Activated CD8-positive, alpha-beta memory T cell treated with anti-CD3 and anti-CD28 coated beads for 1 hour (primary cell): ENCODE results near the gene TBX10.
"Not testable (repeated sequence)": the region's sequence is repeated elsewhere in the genome, so short reads cannot be mapped to it uniquely, and the experiment has no call there.

Source experiments
- DNase-seq, 2 donors: peaks; one replicate each; pipeline ENCODE4 v3.0.0-alpha.2; 2020; ENCODE audit warnings: low read depth in 1 of 2; ENCODE audit errors: extremely low read depth in 1 of 2

The TBX10 gene

DNA sequence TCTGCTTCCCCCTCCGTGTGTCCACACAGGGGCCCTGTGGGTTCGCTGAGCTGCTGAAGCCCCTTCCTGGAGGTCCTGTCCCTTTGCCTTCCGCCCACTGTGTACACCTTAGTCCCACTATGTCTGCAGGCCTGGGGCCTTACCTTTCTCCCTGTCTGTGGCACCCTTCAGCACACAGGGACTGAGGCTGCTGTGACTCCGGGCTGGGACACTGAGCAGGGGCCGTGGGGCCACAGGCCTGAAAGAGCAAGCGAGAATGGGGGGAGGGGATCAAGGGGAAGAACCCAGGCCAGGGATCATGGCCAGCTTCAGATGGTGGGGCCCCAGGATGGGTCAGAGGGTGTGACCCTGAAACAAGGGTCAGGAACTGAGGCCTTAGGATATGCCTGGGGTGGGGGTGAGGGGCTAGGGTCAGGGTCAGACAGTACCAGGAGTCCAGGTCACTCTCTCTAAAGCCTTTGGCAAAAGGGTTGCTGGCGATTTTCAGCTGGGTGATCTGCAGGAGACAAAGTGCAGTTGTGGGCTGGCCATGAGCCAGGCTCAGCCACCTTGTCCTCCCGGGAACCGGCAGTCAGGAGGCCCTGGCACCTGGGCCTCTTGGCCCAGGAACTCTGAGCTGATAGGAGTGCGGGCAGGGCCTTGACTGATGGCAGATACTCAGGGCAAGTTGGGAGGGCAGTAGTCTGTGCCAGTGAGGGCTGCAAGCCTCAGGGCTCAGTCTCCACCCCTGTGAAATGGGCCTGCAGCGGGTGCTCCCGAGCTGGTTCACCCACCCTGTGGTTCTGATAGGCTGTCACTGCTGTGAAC, 7.2 kb downstream of the TBX10 start:
- DNase-seq = no peak

DNA sequence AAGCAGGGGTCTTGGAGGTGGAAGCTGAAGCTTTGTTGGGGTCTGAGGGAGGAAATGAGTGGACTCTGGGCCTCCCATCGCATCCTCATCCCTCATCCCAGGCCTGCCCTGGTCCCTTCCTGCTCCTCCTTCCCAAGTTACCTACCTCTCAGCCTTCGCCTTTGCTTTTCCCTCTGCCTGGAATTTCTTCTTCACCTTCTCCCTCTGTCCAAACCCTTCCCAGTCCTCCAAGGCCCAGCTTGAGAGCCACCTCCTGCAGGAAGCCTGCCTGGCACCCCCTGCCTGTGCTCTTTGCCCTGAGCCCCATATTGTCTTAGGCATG, 7.7 kb downstream of the TBX10 start:
- DNase-seq = no peak

DNA sequence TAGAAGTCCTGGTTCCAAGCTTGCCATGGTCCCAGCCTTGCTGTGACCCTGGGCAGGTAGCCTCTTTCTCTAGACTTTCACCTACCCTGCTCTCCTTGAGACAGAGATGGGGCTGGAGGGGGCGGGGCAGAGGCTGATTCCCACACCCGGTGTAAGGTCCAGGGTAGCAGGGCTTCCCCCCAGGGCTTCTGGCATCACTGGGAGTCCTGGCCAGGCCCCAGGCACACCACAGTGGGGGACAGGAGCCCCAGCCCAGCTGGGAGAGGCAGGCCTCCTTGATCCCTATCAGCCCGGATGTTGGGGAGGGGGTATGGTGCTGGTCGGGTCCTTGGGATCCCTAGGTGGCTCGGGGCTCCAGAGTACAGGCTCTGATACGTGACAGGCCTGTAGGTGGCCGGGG, 8.2 kb downstream of the TBX10 start:
- no peak for DNase-seq

DNA sequence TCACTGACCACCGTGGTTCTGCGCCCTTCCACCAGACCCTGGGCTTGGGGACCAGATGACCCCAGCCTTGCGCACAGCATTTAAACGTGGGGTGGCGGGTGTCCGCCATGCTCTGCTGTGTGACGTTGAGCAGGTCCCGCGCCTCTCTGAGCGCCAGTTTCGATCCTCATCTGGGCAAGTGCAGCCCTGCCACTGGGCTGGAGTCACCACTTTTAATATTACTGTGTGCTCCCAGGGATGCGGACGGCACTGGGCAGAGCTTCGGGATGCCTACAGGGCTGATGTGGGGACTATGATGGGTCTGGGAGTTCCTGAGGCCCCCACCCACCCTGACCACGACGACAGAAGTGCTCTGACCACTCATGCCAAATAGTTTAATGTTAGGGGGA, 8.6 kb downstream of the TBX10 start:
- no peak for DNase-seq

DNA sequence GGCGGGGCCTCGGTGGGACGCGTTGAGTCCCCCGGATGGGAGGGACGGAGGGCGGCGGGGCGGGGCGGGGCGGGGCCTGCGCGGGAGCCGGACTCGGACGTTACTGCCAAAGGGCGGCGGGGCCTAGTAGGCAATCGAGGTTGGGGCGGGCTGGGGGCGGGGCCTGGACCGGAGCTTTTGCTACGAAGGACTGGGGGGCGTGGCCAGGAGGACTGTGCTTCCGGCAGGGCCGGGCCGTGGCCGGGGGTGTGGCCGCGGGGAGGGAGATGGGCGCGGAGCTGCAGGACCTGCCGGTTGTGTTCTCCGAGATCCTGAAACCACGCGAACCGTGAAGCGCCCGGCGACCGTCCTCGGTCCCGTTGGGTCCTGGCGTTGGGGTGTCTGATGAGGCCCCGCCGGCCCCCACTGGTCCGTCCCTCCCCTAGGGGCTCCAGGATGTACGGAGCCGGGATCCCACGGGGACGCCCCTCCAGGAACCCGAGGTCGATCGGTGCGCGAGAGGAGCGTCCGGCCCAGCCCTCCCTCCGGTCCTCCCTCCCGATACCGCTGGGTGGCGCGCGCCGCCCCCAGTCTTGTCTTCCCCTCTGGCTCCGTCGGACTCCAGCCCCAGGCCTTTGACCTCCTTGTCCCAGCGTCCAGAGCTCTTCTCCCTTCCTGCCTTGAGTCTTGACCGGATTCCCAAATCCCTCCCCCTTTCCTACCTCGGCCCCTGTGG, 9.2 kb downstream of the TBX10 start:
- peak; percentile 84 to 95 for DNase-seq

DNA sequence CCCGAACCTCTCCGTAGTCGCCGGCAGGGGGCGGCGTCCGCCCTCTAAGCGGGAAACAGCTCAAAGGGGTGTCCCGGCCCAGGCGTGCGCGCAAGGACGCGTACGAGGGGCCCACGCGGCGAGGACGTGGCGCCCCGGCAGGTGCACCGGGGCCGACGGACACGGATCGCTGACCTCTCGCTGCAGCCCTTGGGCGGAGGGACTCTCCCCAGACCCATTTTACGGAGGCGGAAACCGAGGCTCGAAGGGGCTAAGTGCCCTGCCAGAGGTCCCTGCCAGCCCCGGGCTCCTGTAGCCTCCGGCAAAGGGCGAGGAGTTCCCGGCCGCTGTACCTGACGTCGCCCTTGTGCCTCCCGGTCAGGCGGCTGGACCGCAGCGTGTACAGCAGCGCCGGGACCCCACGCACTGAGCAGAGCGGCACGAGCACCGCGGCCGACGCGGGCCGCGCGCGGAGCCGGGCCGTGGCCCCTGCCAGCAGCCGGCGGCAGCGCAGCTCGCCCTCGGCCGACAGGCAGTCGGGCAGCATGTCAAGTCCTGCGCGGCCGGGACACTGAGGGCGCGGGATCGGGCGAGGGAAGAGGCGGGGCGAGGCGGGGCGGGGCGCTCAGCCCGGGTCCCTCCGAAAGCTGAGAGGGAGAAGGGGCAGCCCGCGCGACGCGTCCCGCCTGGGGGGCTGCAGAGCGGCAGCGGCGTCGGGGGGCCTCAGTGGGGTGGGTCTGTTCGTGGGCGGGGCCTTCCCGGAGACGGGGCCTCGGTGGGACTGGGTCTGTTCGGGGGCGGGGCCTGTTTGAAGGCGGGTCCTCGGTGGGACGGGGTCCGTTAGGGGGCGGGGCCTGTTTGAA, 10.0 kb downstream of the TBX10 start, which contains the start of gene NUDT8:
Gene NUDT8, minus strand, starts transcription at position 552 of the 842 bp plus-strand sequence. Its CDS starts 26 bp downstream, at position 526.
- peak; percentile 65 to 79 for DNase-seq

DNA sequence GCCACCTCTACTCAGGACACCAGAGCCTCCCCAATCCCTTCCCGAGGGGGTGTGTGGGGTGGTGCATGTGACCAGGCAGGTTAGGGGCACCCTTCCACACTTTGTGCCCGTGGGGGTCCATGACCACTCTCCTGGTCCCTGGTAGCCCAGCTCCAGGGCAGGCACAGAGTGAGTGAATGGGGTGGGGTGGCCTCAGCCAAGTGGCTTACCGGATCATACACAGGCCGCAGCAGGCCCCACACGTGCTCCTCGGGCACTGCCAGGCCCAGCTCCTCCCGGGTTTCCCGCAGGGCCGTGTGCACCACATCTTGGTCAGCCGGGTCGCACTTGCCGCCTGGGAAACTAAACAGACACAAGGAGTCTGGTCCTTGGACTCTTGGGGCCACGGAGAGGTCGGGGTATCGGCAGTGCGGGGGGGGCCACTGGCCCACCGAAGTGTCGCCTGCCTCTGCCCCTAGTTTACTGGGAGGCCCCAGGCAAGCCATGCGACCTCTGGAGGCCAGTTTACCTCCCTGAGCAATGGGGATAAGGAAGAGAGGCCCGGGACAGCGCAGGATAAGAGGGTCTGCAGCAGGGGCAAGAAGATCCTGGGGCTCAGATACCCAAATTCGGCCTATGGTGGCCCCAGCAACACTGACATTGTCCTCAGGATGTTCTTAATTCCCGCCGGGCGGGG, 10.7 kb downstream of the TBX10 start:
- no peak for DNase-seq

DNA sequence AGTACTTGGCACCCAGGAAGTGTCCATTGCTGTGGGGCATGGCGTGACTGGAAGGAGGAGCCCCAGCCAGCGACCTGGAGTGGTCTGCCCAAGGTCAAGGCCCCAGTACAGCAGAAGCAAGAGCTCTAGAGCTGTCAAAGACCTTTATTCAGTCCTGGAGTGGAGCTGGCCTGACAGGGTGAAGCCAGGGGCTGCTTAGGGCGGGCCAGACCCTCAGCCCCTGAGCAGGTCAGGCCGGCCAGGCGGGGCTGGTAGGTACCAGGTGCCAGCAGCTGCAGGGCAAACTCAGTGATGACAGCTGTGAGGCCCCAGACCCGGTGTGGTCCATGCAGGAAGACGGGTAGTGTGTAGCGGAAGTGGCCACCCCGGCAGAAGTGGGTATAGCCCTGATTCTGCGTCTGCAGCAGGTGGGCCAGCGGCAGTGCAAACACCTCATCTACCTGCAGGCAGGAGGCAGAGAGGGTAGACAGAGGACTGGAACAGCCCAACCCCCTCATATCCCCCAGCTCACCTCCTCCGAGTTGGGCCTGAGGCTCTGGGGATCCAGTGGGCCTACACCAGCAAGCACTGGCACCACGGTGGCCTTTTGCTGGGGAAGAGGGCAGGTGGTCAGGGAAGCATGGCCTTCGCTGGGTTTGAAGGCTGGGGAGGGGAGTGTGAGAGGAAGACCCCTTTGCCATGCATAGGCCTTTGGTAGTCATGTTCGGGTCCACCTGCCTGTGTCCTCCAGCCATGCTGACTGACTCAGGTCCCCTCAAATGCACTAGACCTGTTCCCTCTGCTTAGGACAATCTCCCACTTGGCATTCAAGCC, 11.5 kb downstream of the TBX10 start:
- DNase-seq = no peak

- no peak for DNase-seq
Observed at GRCh38 chr11:67627441-67627811, 12.1 kb downstream of the TBX10 start.

GRCh38 chr11:67626970-67627369, 12.6 kb downstream of the TBX10 start:
- DNase-seq = no peak

- not testable (repeated sequence) for DNase-seq
Observed at GRCh38 chr11:67626131-67626833, 13.3 kb downstream of the TBX10 start.

GRCh38 chr11:67623795-67624194, 15.8 kb downstream of the TBX10 start:
- not testable (repeated sequence) for DNase-seq

DNA sequence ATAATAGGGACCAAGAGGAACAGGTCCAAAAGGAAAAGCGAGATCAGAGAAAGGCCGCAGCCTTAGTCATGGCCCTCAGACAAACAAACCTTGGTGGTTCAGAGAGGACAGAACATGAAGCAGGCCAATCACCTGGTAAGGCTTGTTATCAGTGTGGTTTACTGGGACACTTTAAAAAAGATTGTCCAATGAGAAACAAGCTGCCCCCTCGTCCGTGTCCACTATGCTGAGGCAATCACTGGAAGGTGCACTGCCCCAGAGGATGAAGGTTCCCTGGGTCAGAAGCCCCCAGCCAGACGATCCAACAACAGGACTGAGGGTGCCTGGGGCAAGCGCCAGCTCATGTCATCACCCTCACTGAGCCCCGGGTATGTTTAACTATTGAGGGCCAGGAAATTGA, 16.7 kb downstream of the TBX10 start:
- DNase-seq = not testable (repeated sequence)

DNA sequence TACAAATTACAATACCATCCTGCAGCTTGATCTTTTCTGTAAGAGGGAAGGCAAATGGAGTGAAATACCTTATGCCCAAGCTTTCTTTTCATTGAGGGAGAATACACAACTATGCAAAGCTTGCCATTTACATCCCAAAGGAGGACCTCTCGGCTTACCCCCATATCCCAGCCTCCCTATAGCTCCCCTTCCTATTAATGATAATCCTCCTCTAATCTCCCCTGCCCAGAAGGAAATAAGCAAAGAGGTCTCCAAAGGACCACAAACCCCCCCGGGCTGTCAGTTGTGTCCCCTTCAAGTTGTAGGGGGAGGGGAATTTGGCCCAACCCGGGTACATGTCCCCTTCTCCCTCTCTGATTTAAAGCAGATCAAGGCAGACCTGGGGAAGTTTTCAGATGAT, 17.6 kb downstream of the TBX10 start:
- DNase-seq = not testable (repeated sequence)

DNA sequence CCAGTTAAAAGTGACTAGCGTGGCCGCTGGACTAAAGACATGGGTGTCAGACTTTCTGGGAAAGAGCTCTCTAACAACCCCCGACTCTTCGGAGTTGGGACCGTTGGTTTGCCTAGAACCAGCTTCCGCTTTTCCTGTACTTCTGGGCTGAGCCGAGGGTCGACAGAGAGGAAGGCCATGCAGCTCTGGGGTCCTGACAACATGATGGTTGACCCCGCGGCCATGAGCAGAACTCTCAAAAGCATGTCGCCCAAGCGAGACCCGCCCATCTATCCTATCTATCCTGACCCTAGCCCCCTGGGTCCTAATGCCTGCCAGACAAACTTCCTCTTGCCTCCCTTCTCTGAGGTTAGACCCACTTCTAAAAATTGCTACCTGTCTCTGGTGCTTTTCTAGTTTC, 18.9 kb downstream of the TBX10 start:
- not testable (repeated sequence) for DNase-seq

DNA sequence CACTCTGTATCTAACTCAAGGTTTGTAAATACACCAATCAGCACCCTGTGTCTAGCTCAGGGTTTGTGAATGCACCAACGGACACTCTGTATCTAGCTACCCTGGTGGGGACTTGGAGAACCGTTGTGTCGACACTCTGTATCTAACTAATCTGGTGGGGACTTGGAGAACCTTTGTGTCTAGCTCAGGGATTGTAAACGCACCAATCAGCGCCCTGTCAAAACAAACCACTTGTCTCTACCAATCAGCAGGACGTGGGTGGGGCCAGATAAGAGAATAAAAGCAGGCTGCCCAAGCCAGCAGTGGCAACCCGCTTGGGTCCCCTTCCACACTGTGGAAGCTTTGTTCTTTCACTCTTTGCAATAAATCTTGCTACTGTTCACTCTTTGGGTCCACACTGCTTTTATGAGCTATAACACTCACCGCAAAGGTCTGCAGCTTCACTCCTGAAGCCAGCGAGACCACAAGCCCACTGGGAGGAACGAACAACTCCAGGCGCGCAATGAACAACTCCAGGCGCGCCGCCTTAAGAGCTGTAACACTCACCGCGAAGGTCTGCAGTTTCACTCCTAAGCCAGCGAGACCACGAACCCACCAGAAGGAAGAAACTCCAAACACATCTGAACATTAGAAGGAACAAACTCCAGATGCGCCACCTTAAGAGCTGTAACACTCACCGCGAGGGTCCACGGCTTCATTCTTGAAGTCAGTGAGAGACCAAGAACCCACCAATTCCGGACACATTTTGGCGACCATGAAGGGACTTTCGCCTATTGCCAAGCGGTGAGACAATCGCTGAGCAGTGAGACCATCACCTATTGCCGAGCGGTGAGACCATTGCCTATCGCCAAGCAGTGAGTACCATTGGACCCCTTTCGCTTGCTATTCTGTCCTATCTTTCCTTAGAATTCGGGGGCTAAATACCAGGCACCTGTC, 19.6 kb downstream of the TBX10 start:
- DNase-seq = not testable (repeated sequence)

DNA sequence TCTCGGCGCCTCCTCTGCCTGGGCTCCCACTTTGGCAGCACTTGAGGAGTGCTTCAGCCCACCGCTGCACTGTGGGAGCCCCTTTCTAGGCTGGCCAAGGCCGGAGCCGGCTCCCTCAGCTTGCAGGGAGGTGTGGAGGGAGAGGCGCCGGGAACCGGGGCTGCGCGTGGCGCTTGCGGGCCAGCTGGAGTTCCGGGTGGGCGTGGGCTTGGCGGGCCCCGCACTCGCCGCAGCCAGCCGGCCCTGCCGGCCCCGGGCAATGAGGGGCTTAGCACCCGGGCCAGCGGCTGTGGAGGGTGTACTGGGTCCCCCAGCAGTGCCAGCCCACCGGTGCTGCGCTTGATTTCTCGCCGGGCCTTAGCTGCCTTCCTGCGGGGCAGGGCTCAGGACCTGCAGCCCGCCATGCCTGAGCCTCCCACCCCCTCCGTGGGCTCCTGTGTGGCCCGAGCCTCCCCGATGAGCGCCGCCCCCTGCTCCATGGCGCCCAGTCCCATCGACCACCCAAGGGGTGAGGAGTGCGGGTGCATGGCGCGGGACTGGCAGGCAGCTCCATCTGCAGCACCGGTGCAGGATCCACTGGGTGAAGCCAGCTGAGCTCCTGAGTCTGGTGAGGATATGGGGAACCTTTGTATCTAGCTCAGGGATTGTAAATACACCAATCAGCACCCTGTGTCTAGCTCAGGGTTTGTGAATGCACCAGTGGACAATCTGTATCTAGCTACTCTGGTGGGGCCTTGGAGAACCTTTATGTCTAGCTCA, 20.5 kb downstream of the TBX10 start:
- not testable (repeated sequence) for DNase-seq
